HUES48 (cell line): ENCODE results near the gene THRSP.
"Not testable (repeated sequence)": the region's sequence is repeated elsewhere in the genome, so short reads cannot be mapped to it uniquely, and the experiment has no call there.

ENCODE experiments used
- H3K27ac ChIP-seq: one replicate; pipeline ENCODE4 v1.7.0; 2013; ENCODE audit warnings: low read depth, low read length, inconsistent platforms
- H3K27me3 ChIP-seq: 2 replicates; pipeline ENCODE4 v1.6.1; 2013; ENCODE audit warnings: mild to moderate bottlenecking, low read length; ENCODE audit not compliant: control insufficient read depth, insufficient read depth
- H3K36me3 ChIP-seq: 2 replicates; pipeline ENCODE4 v1.6.1; 2013; ENCODE audit warnings: low read length; ENCODE audit not compliant: control insufficient read depth, insufficient read depth
- H3K4me1 ChIP-seq: 2 replicates; pipeline ENCODE4 v1.6.1; 2013; ENCODE audit warnings: mild to moderate bottlenecking, low read length; ENCODE audit not compliant: control insufficient read depth, insufficient read depth
- H3K4me3 ChIP-seq: 2 replicates; pipeline ENCODE4 v1.5.1; 2013; ENCODE audit warnings: mild to moderate bottlenecking, low read depth, low read length
- H3K9ac ChIP-seq: 2 replicates; pipeline ENCODE4 v1.6.1; 2013; ENCODE audit warnings: mild to moderate bottlenecking, low read depth, low read length, moderate library complexity
- H3K9me3 ChIP-seq: 2 replicates; pipeline ENCODE4 v1.6.1; 2013; ENCODE audit warnings: low read length; ENCODE audit not compliant: control insufficient read depth, insufficient read depth

Gene THRSP

GRCh38 chr11:78028423-78028822, 35.2 kb upstream of the THRSP start:
- not testable (repeated sequence) for H3K9ac ChIP-seq, H3K27ac ChIP-seq, H3K4me1 ChIP-seq, H3K4me3 ChIP-seq, H3K9me3 ChIP-seq, H3K36me3 ChIP-seq, H3K27me3 ChIP-seq

GRCh38 chr11:78030429-78031325, 33.0 kb upstream of the THRSP start:
- Histone ChIP-seq H3K27me3 (no peaks in the 10 kb centered on the region), H3K36me3 (no peaks in the 10 kb centered on the region), H3K4me3 (no peak overlapping the region), H3K27ac (no peak overlapping the region), H3K9ac (no peak overlapping the region), H3K9me3 (no peaks in the 10 kb centered on the region), H3K4me1 (no peaks in the 10 kb centered on the region)

GRCh38 chr11:78031629-78032028, 32.0 kb upstream of the THRSP start:
- Histone ChIP-seq H3K9ac (no peak overlapping the region), H3K27ac (no peak overlapping the region), H3K4me1 (no peaks in the 10 kb centered on the region), H3K36me3 (no peaks in the 10 kb centered on the region), H3K4me3 (no peak overlapping the region), H3K9me3 (no peaks in the 10 kb centered on the region), H3K27me3 (no peaks in the 10 kb centered on the region)

GRCh38 chr11:78032090-78032489, 31.6 kb upstream of the THRSP start:
- Histone ChIP-seq H3K9me3 (no peaks in the 10 kb centered on the region), H3K36me3 (no peaks in the 10 kb centered on the region), H3K9ac (no peak overlapping the region), H3K4me3 (no peak overlapping the region), H3K27me3 (no peaks in the 10 kb centered on the region), H3K4me1 (no peaks in the 10 kb centered on the region), H3K27ac (no peak overlapping the region)

- no peaks in the 10 kb centered on the region for H3K36me3 ChIP-seq
- H3K27me3 ChIP-seq: no peaks in the 10 kb centered on the region
- no peaks in the 10 kb centered on the region for H3K4me1 ChIP-seq
- no peak overlapping the region for H3K4me3 ChIP-seq
- no peak overlapping the region for H3K27ac ChIP-seq
- no peaks in the 10 kb centered on the region for H3K9me3 ChIP-seq
- no peak overlapping the region for H3K9ac ChIP-seq
Measured at GRCh38 chr11:78033040-78033439, 30.6 kb upstream of the THRSP start.

- Histone ChIP-seq H3K9ac (no peak overlapping the region), H3K9me3 (no peaks in the 10 kb centered on the region), H3K27ac (no peak overlapping the region), H3K36me3 (no peaks in the 10 kb centered on the region), H3K4me3 (no peak overlapping the region), H3K4me1 (no peaks in the 10 kb centered on the region), H3K27me3 (no peaks in the 10 kb centered on the region)
Measured at GRCh38 chr11:78034623-78035022, 29.0 kb upstream of the THRSP start.

GRCh38 chr11:78036313-78036712, 27.3 kb upstream of the THRSP start:
- no peaks in the 10 kb centered on the region for H3K36me3 ChIP-seq
- no peak overlapping the region for H3K9ac ChIP-seq
- H3K4me3 ChIP-seq: no peak overlapping the region
- no peaks in the 10 kb centered on the region for H3K9me3 ChIP-seq
- no peak overlapping the region for H3K27ac ChIP-seq
- H3K4me1 ChIP-seq: peaks cover 7% of the 10 kb centered on the region; the same call in 1 of the 2 replicates
- H3K27me3 ChIP-seq: no peaks in the 10 kb centered on the region

- H3K36me3 ChIP-seq: no peaks in the 10 kb centered on the region
- no peak overlapping the region for H3K27ac ChIP-seq
- H3K9me3 ChIP-seq: no peaks in the 10 kb centered on the region
- no peak overlapping the region for H3K4me3 ChIP-seq
- peaks cover 7% of the 10 kb centered on the region; the same call in 1 of the 2 replicates for H3K4me1 ChIP-seq
- no peak overlapping the region for H3K9ac ChIP-seq
- H3K27me3 ChIP-seq: no peaks in the 10 kb centered on the region
Measured at GRCh38 chr11:78037056-78037455, 26.6 kb upstream of the THRSP start.

- no peak overlapping the region for H3K9ac ChIP-seq
- H3K4me1 ChIP-seq: peaks cover 7% of the 10 kb centered on the region; the same call in 1 of the 2 replicates
- no peaks in the 10 kb centered on the region for H3K9me3 ChIP-seq
- H3K27ac ChIP-seq: no peak overlapping the region
- no peaks in the 10 kb centered on the region for H3K27me3 ChIP-seq
- no peak overlapping the region for H3K4me3 ChIP-seq
- H3K36me3 ChIP-seq: no peaks in the 10 kb centered on the region
Measured at GRCh38 chr11:78037825-78038620, 25.6 kb upstream of the THRSP start.

- H3K9ac ChIP-seq: no peak overlapping the region
- no peaks in the 10 kb centered on the region for H3K27me3 ChIP-seq
- peaks cover 7% of the 10 kb centered on the region; the same call in 1 of the 2 replicates for H3K4me1 ChIP-seq
- no peak overlapping the region for H3K27ac ChIP-seq
- H3K4me3 ChIP-seq: no peak overlapping the region
- no peaks in the 10 kb centered on the region for H3K36me3 ChIP-seq
- no peaks in the 10 kb centered on the region for H3K9me3 ChIP-seq
Measured at GRCh38 chr11:78038697-78039313, 24.9 kb upstream of the THRSP start.
